Endodermal cell (in vitro differentiated cells): ENCODE results near the gene PLEKHA8. TPM values are rescaled to one million over a fixed set of nuclear protein-coding genes. Genes with fewer than 3 reads are reported as not detected.

Source experiments
- DNase-seq: peaks from one replicate; pipeline ENCODE4 v3.0.0-alpha.2; 2017
- H3K27ac ChIP-seq: 2 replicates; pipeline ENCODE4 v1.5.1; 2013; ENCODE audit warnings: mild to moderate bottlenecking, low read depth, low read length, moderate library complexity
- H3K27me3 ChIP-seq: 2 replicates; pipeline ENCODE4 v1.6.1; 2013; ENCODE audit warnings: mild to moderate bottlenecking, low read length, moderate library complexity; ENCODE audit not compliant: insufficient read depth, control insufficient read depth, poor library complexity, severe bottlenecking
- H3K36me3 ChIP-seq: 2 replicates; pipeline ENCODE4 v1.7.0; 2013; ENCODE audit warnings: mild to moderate bottlenecking, low read length, moderate library complexity; ENCODE audit not compliant: control insufficient read depth, insufficient read depth
- H3K4me1 ChIP-seq: one replicate; pipeline ENCODE4 v1.7.0; 2013; ENCODE audit warnings: low read length; ENCODE audit not compliant: control insufficient read depth, insufficient read depth
- H3K4me3 ChIP-seq: 2 replicates; pipeline ENCODE4 v1.5.1; 2013; ENCODE audit warnings: mild to moderate bottlenecking, low read length, moderate library complexity
- H3K9ac ChIP-seq: 2 replicates; pipeline ENCODE4 v1.6.1; 2013; ENCODE audit warnings: mild to moderate bottlenecking, low read length, moderate library complexity; ENCODE audit not compliant: poor library complexity, severe bottlenecking; ENCODE audit errors: extremely low read depth
- H3K9me3 ChIP-seq: 2 replicates; pipeline ENCODE4 v1.6.1; 2013; ENCODE audit warnings: mild to moderate bottlenecking, low read length, moderate library complexity; ENCODE audit not compliant: control insufficient read depth
- H3K27ac Mint-ChIP-seq: 2 replicates; pipeline ENCODE4 v1.8.0; 2020; ENCODE audit warnings: mixed read lengths
- H3K27me3 Mint-ChIP-seq: 2 replicates; pipeline ENCODE4 v1.8.0; 2021; ENCODE audit warnings: mild to moderate bottlenecking, mixed read lengths; ENCODE audit not compliant: insufficient read depth
- H3K36me3 Mint-ChIP-seq: 2 replicates; pipeline ENCODE4 v1.8.0; 2020; ENCODE audit warnings: low read depth, mixed read lengths
- H3K4me1 Mint-ChIP-seq: 2 replicates; pipeline ENCODE4 v1.8.0; 2020; ENCODE audit warnings: mixed read lengths
- H3K4me3 Mint-ChIP-seq: 2 replicates; pipeline ENCODE4 v1.8.0; 2020; ENCODE audit warnings: mild to moderate bottlenecking, moderate library complexity, mixed read lengths
- H3K9me3 Mint-ChIP-seq: 2 replicates; pipeline ENCODE4 v1.8.0; 2020; ENCODE audit warnings: mild to moderate bottlenecking, mixed read lengths
- WGBS, 2 experiments: methylation state at CpG; one replicate each; pipeline versions ENCODE4 v1.1.5 to v1.1.7; 2013; ENCODE audit warnings: missing lambda C conversion rate in 2 of 2, mixed read lengths in 1 of 2; ENCODE audit not compliant: insufficient coverage in 1 of 2, insufficient read length in 1 of 2; 5-methylcytosine and 5-hydroxymethylcytosine counted together
- total RNA-seq, 2 donors: library from RNA; stranded (reverse); fragmentation: NEBNext Ultra II Directional in 1 of 2; extraction: Animal tissue kit (Norgen Biotek cat#: 25700) in 1 of 2; gene quantifications; 2 replicates in 1 of 2; 3 replicates in 1 of 2; pipeline ENCODE4 v1.2.1, GENCODE V29; 2021
- TF ChIP-seq, protein P1 (sequence below): fragments of 200-600 bp; sonication (generic); conservative IDR thresholded peaks from 2 replicates; pipeline ENCODE4 v1.5.0; 2021; ENCODE audit warnings: antibody characterized with exemption, mild to moderate bottlenecking

PLEKHA8 gene
- total RNA-seq, 2 donors from 2014 or later, result 37.7 to 42.2 TPM

- no peak overlapping the region for H3K4me3 Mint-ChIP-seq
- Histone ChIP-seq H3K36me3 (peaks cover 22% of the 10 kb centered on the region), H3K4me3 (no peak overlapping the region), H3K27ac (no peak overlapping the region), H3K9me3 (no peaks in the 10 kb centered on the region), H3K9ac (no peak overlapping the region), H3K4me1 (no peaks in the 10 kb centered on the region), H3K27me3 (no peaks in the 10 kb centered on the region)
- 93 to 94% methylated on average over 2 of the region's 2 CpGs for WGBS, 2 experiments
- H3K27ac Mint-ChIP-seq, result no peak overlapping the region
- no peak for DNase-seq
- H3K9me3 Mint-ChIP-seq, result no peaks in the 10 kb centered on the region
- peaks cover 18% of the 10 kb centered on the region for H3K4me1 Mint-ChIP-seq
- TF ChIP-seq, protein P1, sequence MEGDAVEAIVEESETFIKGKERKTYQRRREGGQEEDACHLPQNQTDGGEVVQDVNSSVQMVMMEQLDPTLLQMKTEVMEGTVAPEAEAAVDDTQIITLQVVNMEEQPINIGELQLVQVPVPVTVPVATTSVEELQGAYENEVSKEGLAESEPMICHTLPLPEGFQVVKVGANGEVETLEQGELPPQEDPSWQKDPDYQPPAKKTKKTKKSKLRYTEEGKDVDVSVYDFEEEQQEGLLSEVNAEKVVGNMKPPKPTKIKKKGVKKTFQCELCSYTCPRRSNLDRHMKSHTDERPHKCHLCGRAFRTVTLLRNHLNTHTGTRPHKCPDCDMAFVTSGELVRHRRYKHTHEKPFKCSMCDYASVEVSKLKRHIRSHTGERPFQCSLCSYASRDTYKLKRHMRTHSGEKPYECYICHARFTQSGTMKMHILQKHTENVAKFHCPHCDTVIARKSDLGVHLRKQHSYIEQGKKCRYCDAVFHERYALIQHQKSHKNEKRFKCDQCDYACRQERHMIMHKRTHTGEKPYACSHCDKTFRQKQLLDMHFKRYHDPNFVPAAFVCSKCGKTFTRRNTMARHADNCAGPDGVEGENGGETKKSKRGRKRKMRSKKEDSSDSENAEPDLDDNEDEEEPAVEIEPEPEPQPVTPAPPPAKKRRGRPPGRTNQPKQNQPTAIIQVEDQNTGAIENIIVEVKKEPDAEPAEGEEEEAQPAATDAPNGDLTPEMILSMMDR, result no peak
- H3K36me3 Mint-ChIP-seq, result peaks cover 13% of the 10 kb centered on the region
- no peaks in the 10 kb centered on the region for H3K27me3 Mint-ChIP-seq
Measured at GRCh38 chr7:30036220-30036619, 8.0 kb downstream of the PLEKHA8 start.

- H3K27ac Mint-ChIP-seq, result peak overlapping the region; percentile 35
- H3K4me3 Mint-ChIP-seq, result no peak overlapping the region
- no peak overlapping the region for H3K9ac ChIP-seq
- no peak for DNase-seq
- TF ChIP-seq, protein P1, result no peak
- no peak overlapping the region for H3K4me3 ChIP-seq
- H3K4me1 Mint-ChIP-seq, result peaks cover 26% of the 10 kb centered on the region
- no peaks in the 10 kb centered on the region for H3K27me3 ChIP-seq
- no peaks in the 10 kb centered on the region for H3K4me1 ChIP-seq
- H3K9me3 Mint-ChIP-seq, result no peaks in the 10 kb centered on the region
- H3K9me3 ChIP-seq, result no peaks in the 10 kb centered on the region
- H3K27ac ChIP-seq, result no peak overlapping the region
- 96 to 100% methylated on average over 1 to 3 of the region's 3 CpGs for WGBS, 2 experiments
- H3K27me3 Mint-ChIP-seq, result no peaks in the 10 kb centered on the region
- H3K36me3 ChIP-seq, result peaks cover 15% of the 10 kb centered on the region
- peaks cover 15% of the 10 kb centered on the region for H3K36me3 Mint-ChIP-seq
Measured at GRCh38 chr7:30038196-30038980, 10.2 kb downstream of the PLEKHA8 start.

DNA sequence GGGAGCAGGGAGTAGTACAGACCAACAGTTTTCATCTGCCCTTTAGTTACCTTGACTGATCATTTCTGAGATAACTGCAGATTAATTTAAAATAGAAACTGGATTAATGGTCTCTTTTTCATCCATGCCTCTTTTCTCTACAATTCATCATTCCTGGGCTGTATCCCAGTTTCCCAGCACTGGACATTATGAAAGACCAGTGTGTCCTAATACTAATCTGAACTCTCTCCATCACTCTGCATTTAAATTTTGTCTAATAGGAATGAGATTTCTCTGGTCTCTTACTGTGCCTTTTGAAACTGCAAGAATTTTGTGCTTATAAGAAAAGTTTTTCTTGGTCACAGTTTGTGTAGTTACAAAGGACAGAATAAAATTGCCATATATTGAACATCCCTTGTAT, 12.7 kb downstream of the PLEKHA8 start:
- H3K27ac Mint-ChIP-seq, result no peak overlapping the region
- H3K4me1 Mint-ChIP-seq, result peaks cover 39% of the 10 kb centered on the region
- H3K9me3 Mint-ChIP-seq, result no peaks in the 10 kb centered on the region
- H3K36me3 ChIP-seq, result peaks cover under 1% of the 10 kb centered on the region
- peaks cover 4% of the 10 kb centered on the region for H3K36me3 Mint-ChIP-seq
- H3K27me3 ChIP-seq, result no peaks in the 10 kb centered on the region
- no peak for DNase-seq
- TF ChIP-seq, protein P1, result no peak
- no peak overlapping the region for H3K4me3 ChIP-seq
- H3K4me3 Mint-ChIP-seq, result no peak overlapping the region
- H3K9me3 ChIP-seq, result no peaks in the 10 kb centered on the region
- no peak overlapping the region for H3K27ac ChIP-seq
- H3K9ac ChIP-seq, result no peak overlapping the region
- H3K4me1 ChIP-seq, result no peaks in the 10 kb centered on the region
- no peaks in the 10 kb centered on the region for H3K27me3 Mint-ChIP-seq
